GM21528 (cell line): Measurements from ENCODE around the gene TMEM255B.
"Not testable (repeated sequence)": the region's sequence is repeated elsewhere in the genome, so short reads cannot be mapped to it uniquely, and the experiment has no call there.

Source experiments
- ATAC-seq: cut with Tn5 transposase; IDR thresholded peaks from one replicate; pipeline ENCODE4 v1.9.1; 2021; ENCODE audit warnings: mild to moderate bottlenecking, moderate library complexity; ENCODE audit not compliant: unreplicated experiment, low FRiP score

TMEM255B gene

DNA sequence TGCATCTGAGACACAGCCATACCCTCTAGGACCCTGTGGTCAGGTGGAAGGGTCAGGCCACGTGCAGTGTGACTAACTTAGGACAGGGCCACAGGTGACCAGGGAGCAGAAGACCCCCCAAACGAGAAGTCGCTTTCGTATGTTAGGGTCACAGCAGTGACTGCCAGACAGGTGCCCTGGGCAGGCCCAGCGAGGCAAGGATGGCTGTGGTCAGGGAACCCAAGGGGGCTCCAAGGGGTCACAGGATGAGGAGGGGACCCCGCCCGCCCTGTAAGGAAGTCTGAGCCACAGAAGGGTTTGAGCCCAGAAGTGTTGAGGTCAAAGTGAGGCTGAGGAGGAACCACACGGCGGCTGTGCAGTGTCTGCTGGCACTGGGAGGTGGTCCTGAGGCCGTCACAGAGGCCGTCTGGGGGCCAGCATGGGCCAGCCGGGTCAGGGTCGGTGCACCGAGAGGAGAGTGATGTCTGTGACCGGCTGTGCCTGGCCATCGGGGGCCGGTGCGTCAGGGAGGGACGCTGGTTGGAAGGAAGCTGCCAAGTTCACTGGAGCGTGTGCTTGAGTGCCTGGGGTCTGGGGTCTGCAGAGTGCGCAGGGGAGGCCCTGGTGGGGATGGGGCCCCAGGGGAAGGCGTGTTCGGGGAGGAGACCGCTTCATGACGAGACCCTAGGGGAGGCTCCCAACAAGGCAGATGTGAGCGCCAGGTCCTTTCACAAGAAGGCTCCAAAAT, 24.8 kb upstream of the TMEM255B start:
- no peak for ATAC-seq

DNA sequence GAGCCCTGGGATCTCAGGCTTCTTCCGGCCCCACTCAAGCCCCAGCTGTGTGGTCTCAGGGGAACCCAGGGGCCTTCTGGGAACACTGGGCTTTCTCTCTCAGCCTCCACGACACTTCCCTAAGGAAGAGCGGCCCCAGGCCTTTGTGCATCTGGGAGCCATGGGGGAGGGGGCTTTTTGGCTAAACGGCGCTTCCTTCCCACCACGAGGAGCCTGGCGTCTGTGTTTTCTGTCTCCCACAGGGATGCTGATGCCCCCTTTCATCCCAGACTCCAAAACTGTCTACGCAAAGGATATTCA, 24.2 kb upstream of the TMEM255B start:
- no peak for ATAC-seq

DNA sequence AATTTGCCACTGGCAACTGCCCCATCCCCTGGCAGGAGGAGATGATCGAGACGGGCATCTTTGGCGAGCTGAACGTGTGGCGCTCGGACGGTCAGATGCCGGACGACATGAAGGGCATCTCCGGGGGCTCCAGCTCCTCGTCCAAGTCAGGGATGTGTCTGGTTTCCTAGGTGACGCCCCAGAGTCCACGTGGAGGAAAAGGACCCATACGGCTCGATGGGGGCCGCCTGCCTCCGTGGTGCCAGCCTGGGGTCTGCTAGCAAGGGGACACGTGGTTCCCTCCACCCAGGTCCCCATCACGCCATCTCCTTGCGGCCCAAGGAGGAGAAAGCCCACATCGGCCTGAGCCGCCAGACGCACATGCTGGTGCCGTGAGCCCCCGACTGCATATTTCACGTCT, 23.8 kb upstream of the TMEM255B start:
- ATAC-seq: no peak

DNA sequence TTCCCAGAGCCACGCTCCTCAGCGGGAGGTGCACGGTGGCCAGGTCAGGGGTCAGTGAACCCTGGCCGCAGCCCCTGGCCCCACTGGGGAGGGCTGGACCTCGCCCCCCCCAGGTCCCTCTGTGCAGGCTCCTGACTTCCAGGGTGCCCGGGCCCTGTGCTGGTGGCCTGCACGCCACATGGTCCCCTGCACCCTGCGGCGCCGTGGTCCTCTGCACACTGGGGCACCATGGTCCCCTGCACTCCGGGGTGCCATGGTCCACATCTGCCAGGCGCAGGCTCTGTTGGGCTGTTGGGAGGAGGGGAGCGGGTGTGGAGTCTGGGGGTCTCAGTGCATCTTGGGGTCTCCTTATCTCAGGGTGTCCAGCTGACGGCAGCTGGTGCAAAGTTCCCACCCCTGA, 23.3 kb upstream of the TMEM255B start:
- ATAC-seq: no peak

DNA sequence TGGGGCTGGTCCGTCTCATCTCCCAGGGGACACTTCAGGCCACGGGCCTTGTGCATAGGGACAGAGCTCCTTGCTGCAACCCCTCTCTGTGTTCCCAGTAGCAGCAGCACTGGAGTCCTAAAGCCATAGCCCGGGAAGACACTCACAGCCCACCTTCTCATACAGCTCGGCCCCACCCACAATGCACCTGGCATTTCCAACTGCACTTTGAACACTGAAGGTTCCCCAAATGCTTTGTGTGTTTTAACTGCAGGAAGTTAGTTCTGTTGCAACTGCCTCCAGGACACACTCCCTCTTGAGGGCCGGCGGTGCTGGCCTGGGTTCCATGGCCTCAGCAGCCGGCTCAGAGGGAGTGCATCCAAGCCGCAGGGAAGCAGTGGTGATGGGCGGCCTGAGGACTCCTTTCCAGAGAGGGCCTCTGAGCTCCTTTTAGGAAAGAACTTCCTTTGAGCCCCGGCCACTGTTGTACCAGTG, 22.7 kb upstream of the TMEM255B start:
- no peak for ATAC-seq

GRCh38 chr13:113737803-113738202, 21.2 kb upstream of the TMEM255B start:
- no peak for ATAC-seq

- ATAC-seq: no peak
These were observed 19.3 kb upstream of the TMEM255B start for GRCh38 chr13:113739527-113740285.

DNA sequence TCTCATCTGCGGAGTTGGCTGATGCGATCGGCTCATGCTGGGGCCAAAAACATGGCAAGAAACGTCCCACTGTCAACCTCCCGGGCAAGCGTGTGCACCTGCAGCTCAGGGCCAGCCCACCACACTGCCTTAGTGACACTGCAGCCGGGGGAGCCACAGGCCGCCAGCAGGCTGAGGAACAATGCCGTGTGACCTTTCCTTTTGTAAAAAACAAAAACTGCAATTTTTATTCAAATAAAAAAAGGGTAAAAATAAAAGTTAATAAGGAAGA, 18.8 kb upstream of the TMEM255B start:
- no peak for ATAC-seq

GRCh38 chr13:113740661-113741060, 18.4 kb upstream of the TMEM255B start:
- ATAC-seq: no peak

DNA sequence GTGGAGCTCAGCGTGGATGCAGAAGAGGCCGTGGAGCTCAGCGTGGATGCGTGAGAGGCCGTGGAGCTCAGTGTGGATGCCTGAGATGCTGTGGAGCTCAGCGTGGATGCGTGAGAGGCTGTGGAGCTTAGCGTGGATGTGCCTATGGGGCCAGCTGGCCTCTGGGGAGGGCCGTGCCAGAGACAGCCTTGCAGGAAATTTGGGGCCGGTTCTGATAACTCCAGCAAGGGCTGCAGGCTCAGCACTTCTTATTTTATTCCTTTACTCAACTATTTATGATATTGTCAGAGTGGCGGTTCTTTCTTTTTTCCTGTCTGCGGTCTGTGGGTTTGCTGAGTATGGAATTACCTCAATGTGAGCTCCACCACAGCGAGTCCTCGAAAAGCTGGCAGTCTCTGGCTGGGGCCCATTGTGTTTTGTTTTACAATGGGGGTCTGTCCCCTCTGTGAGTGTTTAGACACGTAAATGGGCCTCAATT, 17.8 kb upstream of the TMEM255B start:
- no peak for ATAC-seq

DNA sequence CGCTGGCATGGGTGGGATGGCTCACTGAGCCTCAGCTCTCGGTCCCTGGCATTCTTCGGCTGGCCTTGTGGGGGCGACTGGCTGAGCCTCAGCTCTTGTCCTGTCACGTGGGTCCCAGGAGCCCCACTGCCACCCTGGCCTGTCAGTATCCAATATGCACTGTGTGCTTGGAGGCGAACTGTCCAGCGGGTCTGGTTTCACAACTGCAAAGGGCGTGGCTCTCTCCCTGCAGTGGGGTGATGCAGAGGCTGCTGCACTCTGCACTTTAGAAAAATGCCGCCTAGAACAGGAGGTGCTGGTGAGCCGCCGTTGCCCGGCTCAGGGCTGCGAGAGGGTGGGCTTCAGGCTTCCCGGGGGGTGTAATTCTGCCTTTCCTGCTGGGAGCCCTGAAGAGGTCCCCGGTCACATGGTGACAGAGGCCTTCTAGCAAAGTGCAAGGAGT, 17.0 kb upstream of the TMEM255B start:
- ATAC-seq: no peak

GRCh38 chr13:113742445-113743120, 16.4 kb upstream of the TMEM255B start:
- no peak for ATAC-seq

GRCh38 chr13:113743366-113744195, 15.4 kb upstream of the TMEM255B start:
- ATAC-seq: no peak

DNA sequence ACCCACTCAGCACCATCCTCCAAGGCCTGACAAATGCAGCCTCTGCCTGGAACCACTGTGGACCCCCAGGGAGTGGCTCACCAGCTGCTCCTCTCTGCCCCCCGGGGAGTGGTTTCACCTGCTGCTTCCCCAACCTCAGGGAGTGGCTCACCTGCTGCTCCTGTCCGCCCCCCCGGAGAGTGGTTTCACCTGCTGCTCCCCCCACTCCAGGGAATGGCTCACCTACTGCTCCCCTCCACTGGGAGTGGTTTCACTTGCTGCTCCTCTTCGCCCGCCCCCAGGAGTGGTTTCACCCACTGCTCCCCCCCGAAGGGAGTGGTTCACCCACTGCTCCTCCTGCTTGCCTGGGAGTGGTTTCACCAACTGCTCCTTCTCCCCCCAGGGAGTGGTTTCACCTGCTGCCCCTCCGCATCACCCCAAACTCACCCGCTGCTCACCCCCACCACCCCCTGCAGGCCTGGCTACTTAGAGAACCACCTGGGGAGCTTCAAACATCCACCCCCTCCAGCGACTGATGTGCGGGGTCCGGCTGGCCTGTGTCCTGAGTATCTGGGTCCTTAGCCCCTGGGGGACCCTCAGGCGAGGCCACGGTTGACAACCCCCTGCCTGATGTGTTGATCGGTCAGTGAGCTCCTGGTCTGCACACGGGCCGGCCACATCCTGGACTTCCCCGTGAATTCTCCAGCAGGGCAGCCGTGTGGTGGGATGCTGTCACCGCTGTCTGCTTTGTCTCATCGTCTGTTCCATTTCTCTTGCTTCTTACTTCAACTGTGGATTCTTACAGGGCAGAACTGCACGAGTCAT, 14.6 kb upstream of the TMEM255B start:
- no peak for ATAC-seq

DNA sequence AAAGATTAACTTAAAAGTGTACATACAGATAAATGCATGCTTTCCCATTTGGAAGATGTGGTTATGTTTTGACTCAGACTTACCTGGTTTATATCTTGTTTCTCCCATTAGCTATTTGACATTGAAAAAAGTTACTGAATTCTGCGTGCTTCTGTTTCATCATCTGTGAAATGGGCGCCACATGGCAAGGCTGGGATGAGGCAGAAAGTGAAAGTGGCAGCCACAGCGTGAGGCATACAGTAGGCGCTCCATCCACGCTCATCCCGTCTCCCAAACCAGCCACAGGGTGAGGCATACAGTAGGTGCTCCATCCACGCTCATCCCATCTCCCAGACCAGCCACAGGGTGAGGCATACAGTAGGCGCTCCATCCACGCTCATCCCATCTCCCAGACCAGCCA, 14.0 kb upstream of the TMEM255B start:
- ATAC-seq: no peak

GRCh38 chr13:113745500-113746142, 13.4 kb upstream of the TMEM255B start:
- not testable (repeated sequence) for ATAC-seq

- no peak for ATAC-seq
These were observed 12.9 kb upstream of the TMEM255B start for GRCh38 chr13:113746143-113746525.

DNA sequence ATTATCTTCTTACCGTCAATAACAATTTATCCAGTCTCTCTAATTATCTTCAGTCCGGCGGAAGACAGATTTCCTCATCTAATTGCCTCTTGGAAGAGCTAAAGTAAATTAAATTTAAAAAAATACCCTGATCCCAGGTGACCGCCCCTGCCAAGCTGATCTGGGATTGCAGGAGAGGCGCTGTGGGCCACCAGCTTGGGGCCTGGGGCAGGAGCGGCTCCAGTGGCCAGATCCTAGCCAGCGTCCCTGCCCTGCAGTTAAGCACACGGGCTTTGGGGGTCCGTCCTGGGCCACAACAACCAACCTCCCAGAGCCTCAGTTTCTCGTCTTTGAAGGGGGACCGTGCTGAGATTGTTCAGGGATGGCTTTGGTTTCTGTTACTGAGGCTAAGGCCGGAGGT, 12.4 kb upstream of the TMEM255B start:
- no peak for ATAC-seq

DNA sequence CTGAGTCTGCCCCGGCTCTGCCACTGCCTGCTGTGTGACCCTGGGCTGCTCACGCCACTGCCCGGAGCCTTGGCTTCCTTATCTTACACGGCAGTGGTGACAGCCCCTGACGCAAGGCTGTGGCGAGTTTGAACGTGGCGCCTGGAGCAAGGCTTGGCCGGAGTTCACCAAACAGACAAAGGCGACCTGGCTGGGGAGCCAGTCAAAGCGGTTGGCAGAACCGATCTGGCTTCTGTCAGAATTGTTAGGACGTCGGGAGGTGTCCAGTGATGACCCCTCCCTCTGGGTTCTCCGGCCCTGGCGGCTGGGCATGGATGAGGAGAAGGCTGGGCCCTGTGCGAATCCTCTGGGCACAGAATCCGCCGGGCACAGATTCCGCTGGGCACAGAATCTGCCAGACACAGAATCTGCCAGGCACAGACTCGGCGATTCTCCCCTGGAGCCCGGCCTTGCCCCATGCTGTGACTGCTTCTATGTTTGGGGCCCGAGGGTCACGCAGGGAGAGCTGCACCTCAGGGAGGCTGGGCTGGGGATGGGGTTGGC, 11.7 kb upstream of the TMEM255B start:
- ATAC-seq: no peak
